Subcutaneous abdominal adipose tissue (tissue), 5 donors: ENCODE results near the gene PIAS1.
"Not testable (repeated sequence)": the region's sequence is repeated elsewhere in the genome, so short reads cannot be mapped to it uniquely, and the experiment has no call there.

ENCODE experiments used
- H3K27ac ChIP-seq: one replicate; pipeline ENCODE4 v1.7.0; 2013; ENCODE audit warnings: low read depth, mild to moderate bottlenecking, inconsistent platforms, low read length, moderate library complexity
- H3K27me3 ChIP-seq, 5 donors: one replicate each; pipeline ENCODE4 v1.7.0; 2013; ENCODE audit warnings: low read length in 5 of 5, inconsistent platforms in 1 of 5; ENCODE audit not compliant: control insufficient read depth in 5 of 5, insufficient read depth in 4 of 5
- H3K36me3 ChIP-seq, 5 donors: one replicate each; pipeline ENCODE4 v1.7.0; 2013; ENCODE audit warnings: low read length in 5 of 5; ENCODE audit not compliant: control insufficient read depth in 5 of 5, insufficient read depth in 5 of 5
- H3K4me1 ChIP-seq, 5 donors: one replicate each; pipeline ENCODE4 v1.7.0; 2013; ENCODE audit warnings: low read length in 5 of 5, mild to moderate bottlenecking in 3 of 5, moderate library complexity in 1 of 5; ENCODE audit not compliant: control insufficient read depth in 5 of 5, insufficient read depth in 5 of 5
- H3K4me3 ChIP-seq, 5 donors: one replicate each; pipeline ENCODE4 v1.7.0; 2013; ENCODE audit warnings: low read length in 5 of 5, low read depth in 1 of 5
- H3K9ac ChIP-seq, 5 donors: one replicate each; pipeline ENCODE4 v1.7.0; 2013; ENCODE audit warnings: low read length in 5 of 5, mild to moderate bottlenecking in 4 of 5, moderate library complexity in 3 of 5
- H3K9me3 ChIP-seq, 5 donors: one replicate each; pipeline ENCODE4 v1.7.0; 2013; ENCODE audit warnings: low read length in 5 of 5; ENCODE audit not compliant: control insufficient read depth in 5 of 5
- donor health status: healthy.
- donor health status: healthy.
- donor health status: healthy.
- donor health status: healthy.
- donor health status: healthy.

The PIAS1 gene

DNA sequence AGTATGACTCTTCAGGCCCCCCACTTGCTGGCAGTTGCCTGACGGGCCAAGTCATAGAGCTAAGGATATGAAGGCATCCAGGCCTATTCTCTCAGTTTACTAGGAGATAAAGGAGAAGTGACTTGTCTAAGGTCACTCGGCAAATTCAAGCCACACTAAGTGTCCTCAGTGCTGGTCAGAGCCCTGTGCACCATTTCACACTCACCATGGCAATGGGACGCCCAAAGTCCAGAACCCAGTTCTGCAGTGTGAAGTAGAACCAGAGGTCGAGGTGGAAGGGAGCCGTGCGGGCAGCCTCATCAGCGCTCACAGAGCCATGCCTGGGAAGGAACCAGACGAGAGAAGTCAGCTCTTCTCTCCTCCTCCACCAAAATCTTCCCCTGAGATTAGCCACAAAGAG is 164.2 kb downstream of the PIAS1 start:
- H3K9me3 ChIP-seq: no peaks in the 10 kb centered on the region

DNA sequence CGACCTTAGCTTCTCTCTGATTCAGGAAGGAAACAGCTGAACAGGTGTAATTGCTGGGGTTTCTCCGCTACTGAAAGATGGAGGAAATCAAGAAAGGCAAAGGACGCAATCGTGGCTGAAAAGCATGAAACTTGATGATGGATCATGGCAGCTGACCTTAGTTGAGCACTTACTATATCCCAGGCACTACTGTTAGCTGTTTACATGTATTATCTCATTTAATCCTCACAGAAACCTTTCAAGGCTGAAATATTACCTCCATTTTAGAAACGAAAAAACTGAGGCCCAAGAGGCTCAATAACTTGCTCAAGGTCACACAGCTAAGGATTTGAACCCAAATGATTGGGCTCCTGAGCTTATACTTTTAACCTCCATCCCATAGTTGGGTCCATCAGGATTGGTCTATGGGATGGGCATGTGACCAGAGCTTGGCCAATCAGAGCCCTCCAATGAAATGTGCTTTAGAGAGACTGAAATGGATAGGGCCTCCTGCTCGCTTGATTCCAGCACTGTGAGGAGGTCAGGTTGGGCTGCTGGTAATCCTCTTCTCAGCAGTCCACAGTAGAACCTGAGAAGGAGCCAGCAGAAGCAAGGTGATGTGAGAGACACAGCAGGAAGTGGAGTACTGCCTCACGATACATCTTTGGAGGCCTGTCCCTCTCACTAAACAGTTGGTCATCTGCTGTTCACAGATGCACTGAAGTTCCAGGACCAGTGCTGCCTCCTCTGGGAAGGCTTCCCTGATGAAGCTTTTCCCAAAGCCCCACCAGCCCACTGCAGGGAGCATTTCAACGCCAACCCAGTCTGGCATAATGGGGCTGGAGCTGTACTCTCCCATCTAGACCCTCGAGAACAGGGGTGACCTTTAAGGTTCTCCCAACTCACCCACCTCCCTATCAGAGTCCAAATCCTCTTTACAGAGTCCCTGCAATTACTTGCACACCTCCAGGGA is 165.0 kb downstream of the PIAS1 start:
- Histone ChIP-seq H3K4me3 (no peak overlapping the region), H3K9ac (no peak overlapping the region), H3K27me3 (no peaks in the 10 kb centered on the region), H3K4me1 (peaks cover 0 to 6% (median 3%) of the 10 kb centered on the region in 5 donors), H3K36me3 (peaks cover 0 to 2% (median 0%) of the 10 kb centered on the region in 5 donors), H3K9me3 (no peaks in the 10 kb centered on the region), H3K27ac (no peak overlapping the region)

More for the DNA sequence above, 164.2 kb downstream of the PIAS1 start:
- peaks cover 0 to 6% (median 3%) of the 10 kb centered on the region in 5 donors for H3K4me1 ChIP-seq
- H3K27ac ChIP-seq: no peak overlapping the region
- H3K27me3 ChIP-seq: no peaks in the 10 kb centered on the region
- H3K4me3 ChIP-seq: no peak overlapping the region
- no peak overlapping the region for H3K9ac ChIP-seq
- peaks cover 0 to 2% (median 0%) of the 10 kb centered on the region in 5 donors for H3K36me3 ChIP-seq

DNA sequence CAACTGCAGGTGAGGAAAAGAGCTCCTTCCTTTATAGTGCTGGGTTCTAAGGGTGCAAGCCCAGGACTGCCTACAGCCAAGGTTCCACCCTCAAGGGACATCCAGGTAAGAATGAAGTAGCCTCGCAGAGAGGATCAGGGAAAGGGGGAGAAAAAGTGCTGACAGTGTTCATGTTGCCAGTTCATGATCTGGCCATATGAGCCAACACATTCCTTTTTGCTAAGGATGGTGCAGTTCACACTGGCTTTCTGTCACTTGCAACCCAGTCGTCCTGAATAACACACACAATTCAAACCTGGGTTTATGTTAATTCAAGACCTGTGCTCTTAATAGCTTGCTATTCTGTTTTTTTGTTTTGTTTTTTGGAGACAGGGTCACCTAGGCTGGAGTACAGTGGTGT is 166.4 kb downstream of the PIAS1 start:
- H3K9ac ChIP-seq: no peak overlapping the region
- peaks cover 0 to 4% (median 0%) of the 10 kb centered on the region in 5 donors for H3K4me1 ChIP-seq
- no peak overlapping the region for H3K4me3 ChIP-seq
- no peak overlapping the region for H3K27ac ChIP-seq
- peaks cover 0 to 2% (median 0%) of the 10 kb centered on the region in 5 donors for H3K36me3 ChIP-seq
- H3K9me3 ChIP-seq: no peaks in the 10 kb centered on the region
- no peaks in the 10 kb centered on the region for H3K27me3 ChIP-seq

DNA sequence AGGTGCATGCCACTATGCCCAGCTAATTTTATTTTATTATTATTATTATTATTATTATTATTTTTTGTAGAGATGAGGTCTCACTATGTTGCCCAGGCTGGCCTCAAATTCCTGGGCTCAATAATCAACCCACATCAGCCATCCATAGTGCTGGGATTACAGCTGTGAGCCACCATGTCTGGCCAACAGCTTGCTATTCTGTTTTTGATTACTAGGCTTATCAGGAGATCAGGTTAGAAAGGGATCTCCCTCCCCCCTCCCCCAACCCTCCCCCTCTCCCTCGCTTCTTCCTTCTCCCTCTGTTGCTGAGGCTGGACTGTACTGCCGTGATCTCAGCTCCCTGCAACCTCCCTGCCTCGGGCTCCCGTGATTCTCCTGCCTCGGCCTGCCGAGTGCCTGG is 166.9 kb downstream of the PIAS1 start:
- no peak overlapping the region for H3K27ac ChIP-seq
- H3K9ac ChIP-seq: no peak overlapping the region
- peaks cover 0 to 2% (median 0%) of the 10 kb centered on the region in 5 donors for H3K36me3 ChIP-seq
- no peaks in the 10 kb centered on the region for H3K27me3 ChIP-seq
- peaks cover 0 to 4% (median 0%) of the 10 kb centered on the region in 5 donors for H3K4me1 ChIP-seq
- H3K4me3 ChIP-seq: no peak overlapping the region
- no peaks in the 10 kb centered on the region for H3K9me3 ChIP-seq

DNA sequence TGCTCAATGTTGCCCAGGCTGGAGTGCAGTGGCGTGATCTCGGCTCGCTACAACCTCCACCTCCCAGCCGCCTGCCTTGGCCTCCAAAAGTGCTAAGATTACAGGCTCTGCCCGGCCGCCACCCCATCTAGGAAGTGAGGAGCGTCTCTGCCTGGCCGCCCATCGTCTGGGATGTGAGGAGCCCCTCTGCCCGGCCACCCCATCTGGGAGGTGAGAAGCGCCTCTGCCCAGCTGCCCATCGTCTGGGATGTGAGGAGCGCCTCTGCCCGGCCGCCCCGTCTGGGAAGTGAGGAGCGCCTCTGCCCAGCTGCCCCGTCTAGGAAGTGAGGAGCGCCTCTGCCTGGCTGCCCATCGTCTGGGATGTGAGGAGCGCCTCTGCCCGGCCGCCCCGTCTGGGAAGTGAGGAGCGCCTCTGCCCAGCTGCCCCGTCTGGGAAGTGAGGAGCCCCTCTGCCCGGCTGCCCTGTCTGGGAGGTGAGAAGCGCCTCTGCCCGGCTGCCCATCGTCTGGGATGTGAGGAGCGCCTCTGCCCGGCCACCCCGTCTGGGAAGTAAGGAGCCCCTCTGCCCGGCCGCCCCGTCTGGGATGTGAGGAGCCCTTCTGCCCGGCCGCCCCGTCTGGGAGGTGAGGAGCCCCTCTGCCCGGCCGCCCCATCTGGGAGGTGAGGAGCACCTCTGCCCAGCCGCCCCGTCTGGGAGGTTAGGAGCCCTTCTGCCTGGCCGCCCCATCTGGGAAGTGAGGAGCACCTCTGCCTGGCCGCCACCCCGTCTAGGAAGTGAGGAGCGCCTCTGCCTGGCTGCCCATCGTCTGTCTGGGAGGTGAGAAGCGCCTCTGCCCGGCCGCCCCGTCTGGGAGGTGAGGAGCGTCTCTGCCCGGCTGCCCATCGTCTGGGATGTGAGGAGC is 167.7 kb downstream of the PIAS1 start:
- not testable (repeated sequence) for H3K36me3 ChIP-seq, H3K27ac ChIP-seq, H3K4me1 ChIP-seq, H3K27me3 ChIP-seq, H3K9ac ChIP-seq, H3K4me3 ChIP-seq, H3K9me3 ChIP-seq

DNA sequence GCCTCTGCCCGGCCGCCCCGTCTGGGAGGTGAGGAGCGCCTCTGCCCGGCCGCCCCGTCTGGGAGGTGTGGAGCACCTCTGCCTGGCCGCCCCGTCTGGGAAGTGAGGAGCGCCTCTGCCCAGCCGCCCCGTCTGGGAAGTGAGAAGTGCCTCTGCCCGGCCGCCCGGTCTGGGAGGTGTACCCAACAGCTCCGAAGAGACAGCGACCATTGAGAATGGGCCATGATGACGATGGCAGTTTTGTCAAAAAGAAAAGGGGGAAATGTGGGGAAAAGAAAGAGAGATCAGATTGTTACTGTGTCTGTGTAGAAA is 168.3 kb downstream of the PIAS1 start:
- not testable (repeated sequence) for H3K36me3 ChIP-seq, H3K27me3 ChIP-seq, H3K9ac ChIP-seq, H3K27ac ChIP-seq, H3K9me3 ChIP-seq, H3K4me1 ChIP-seq, H3K4me3 ChIP-seq

DNA sequence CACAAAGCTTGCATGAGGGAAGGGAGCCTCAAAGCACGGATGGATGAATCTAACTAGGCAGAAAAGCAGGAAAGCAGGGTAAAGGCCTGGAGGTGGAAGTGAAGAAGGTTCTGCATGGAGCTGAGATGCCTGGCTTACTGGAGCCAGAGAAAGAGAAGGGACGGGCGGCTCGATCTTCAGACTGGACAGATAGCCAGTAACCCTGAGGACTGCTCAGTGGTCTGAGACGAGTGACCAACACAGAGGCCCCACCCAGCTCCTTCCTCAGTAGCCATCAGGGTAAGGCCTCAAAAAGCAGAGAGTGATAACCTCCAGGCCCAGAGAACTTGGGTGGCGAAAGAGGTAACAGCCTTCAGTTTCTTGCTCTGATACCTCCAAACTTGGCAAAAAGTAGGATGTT is 169.1 kb downstream of the PIAS1 start:
- H3K27ac ChIP-seq: no peak overlapping the region
- no peaks in the 10 kb centered on the region for H3K9me3 ChIP-seq
- H3K4me1 ChIP-seq: peaks cover under 1 to 11% (median 6%) of the 10 kb centered on the region in 5 donors
- no peak overlapping the region for H3K9ac ChIP-seq
- H3K27me3 ChIP-seq: no peaks in the 10 kb centered on the region
- H3K4me3 ChIP-seq: no peak overlapping the region
- H3K36me3 ChIP-seq: no peaks in the 10 kb centered on the region

DNA sequence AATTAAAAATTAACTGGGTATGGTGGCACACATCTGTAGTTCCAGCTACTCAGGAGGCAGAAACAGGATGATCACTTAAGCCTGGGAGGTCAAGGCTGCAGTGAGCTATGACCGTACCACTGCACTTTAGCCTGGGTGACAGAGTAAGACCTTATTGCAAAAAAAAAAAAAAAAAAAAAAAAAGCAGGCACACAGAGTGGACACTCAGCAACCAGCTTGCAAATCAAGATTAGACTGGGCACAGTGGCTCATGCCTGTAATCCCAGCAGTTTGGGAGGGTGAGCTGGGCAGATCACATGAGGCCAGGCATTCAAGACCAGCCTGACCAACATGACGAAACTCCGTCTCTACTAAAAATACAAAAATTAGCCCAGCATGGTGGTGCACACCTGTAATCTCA is 170.0 kb downstream of the PIAS1 start:
- Histone ChIP-seq H3K36me3 (no peaks in the 10 kb centered on the region), H3K9me3 (no peaks in the 10 kb centered on the region), H3K4me3 (no peak overlapping the region), H3K27me3 (no peaks in the 10 kb centered on the region), H3K27ac (no peak overlapping the region), H3K9ac (no peak overlapping the region), H3K4me1 (peaks cover 5 to 20% (median 14%) of the 10 kb centered on the region in 5 donors)

DNA sequence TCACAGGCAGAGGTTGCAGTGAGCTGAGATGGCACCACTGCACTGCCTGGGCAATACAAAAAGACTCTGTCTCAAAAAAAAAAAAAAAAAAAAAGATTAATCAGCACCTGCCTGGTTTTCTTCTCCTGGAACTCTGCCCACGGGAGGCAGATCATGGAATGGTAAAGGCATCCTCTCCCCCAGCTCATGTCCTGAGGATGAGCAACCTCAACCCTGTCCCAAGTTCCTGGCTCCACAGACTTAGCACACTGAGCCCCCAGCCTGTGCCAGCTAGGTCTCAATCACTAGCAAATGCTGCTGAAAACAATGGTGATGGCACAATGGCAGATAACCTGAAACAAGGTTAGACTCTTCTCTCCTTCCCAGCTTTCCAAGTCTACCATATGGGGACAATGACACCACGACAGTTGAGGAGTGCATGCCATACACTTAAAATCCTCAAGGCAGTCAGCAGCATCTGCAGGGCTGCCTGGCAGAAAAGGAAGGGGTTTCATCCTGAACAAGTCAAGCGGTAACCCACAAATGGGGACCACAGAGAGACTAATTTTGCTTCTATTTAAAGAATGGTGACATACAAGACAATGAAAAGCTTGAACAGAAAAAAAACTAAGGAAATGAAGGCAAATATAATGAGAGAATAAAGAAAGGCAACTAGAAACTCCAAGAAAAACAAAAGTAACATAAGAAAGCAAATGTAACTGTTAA is 170.6 kb downstream of the PIAS1 start:
- no peaks in the 10 kb centered on the region for H3K27me3 ChIP-seq
- H3K36me3 ChIP-seq: no peaks in the 10 kb centered on the region
- no peaks in the 10 kb centered on the region for H3K9me3 ChIP-seq
- peaks cover 5 to 21% (median 14%) of the 10 kb centered on the region in 5 donors for H3K4me1 ChIP-seq
- no peak overlapping the region for H3K4me3 ChIP-seq
- H3K27ac ChIP-seq: no peak overlapping the region
- no peak overlapping the region for H3K9ac ChIP-seq
